T-helper 1 cell treated with Interleukin-12 subunit alpha and Interleukin-12 subunit beta and Interleukin-4 antibody, amounts not matched to agents 30 μg/mL and 1 μg/mL, for 36 hours (primary cell): ENCODE data around the gene CHST2.

Source experiments
- H3K27ac Mint-ChIP-seq: one replicate; pipeline ENCODE4 v1.8.0; 2021; ENCODE audit warnings: mild to moderate bottlenecking, mixed read lengths
- H3K27me3 Mint-ChIP-seq: one replicate; pipeline ENCODE4 v1.8.0; 2021; ENCODE audit warnings: low read depth, mixed read lengths
- H3K36me3 Mint-ChIP-seq: one replicate; pipeline ENCODE4 v1.8.0; 2021; ENCODE audit warnings: low read depth, mixed read lengths
- H3K4me1 Mint-ChIP-seq: one replicate; pipeline ENCODE4 v1.8.0; 2021; ENCODE audit warnings: low read depth, mixed read lengths
- H3K4me3 Mint-ChIP-seq: one replicate; pipeline ENCODE4 v1.8.0; 2021; ENCODE audit warnings: mild to moderate bottlenecking, moderate library complexity, mixed read lengths
- H3K9me3 Mint-ChIP-seq: one replicate; pipeline ENCODE4 v1.8.0; 2021; ENCODE audit warnings: mixed read lengths

Gene CHST2

GRCh38 chr3:143135150-143135549 is 15.6 kb downstream of the CHST2 start:
- Mint-ChIP-seq H3K27me3 (no peaks in the 10 kb centered on the region), H3K36me3 (peaks cover 4% of the 10 kb centered on the region), H3K27ac (no peak overlapping the region), H3K9me3 (no peaks in the 10 kb centered on the region), H3K4me3 (no peak overlapping the region), H3K4me1 (peaks cover 3% of the 10 kb centered on the region)

DNA sequence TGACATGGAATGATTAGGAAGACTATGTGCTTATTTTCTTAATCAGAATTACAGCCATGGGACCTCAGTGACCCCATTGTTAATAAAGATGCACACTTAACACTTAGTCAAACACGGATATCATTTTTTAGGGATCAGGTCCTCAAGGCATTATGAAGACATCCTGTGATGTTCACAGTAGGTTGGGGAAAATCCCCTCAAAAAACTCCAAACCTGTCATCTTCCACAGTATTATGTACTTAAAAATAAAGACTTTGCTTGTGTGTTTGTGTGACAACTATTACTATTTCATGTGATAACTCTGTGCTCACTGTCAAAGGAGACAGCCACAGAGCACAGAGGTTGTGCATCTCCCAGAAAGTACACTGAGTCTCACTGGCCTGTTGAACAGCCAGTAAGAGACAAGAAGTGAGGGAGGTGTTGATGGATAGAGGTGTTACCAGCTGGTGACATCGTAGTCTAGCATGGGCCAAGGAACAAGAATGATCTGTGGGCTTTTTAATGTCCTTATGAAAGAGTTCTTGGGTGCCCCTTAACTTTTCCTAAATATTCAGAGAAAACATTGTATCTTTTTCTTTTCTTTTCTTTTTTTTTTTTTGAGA is 18.0 kb downstream of the CHST2 start:
- Mint-ChIP-seq H3K36me3 (peaks cover 2% of the 10 kb centered on the region), H3K27me3 (peaks cover 4% of the 10 kb centered on the region), H3K27ac (no peak overlapping the region), H3K4me1 (peaks cover 3% of the 10 kb centered on the region), H3K9me3 (no peaks in the 10 kb centered on the region), H3K4me3 (no peak overlapping the region)

GRCh38 chr3:143138953-143139352 is 19.4 kb downstream of the CHST2 start:
- peaks cover 4% of the 10 kb centered on the region for H3K27me3 Mint-ChIP-seq
- H3K27ac Mint-ChIP-seq: no peak overlapping the region
- peaks cover 3% of the 10 kb centered on the region for H3K4me1 Mint-ChIP-seq
- no peaks in the 10 kb centered on the region for H3K9me3 Mint-ChIP-seq
- H3K4me3 Mint-ChIP-seq: no peak overlapping the region
- H3K36me3 Mint-ChIP-seq: peaks cover 2% of the 10 kb centered on the region

GRCh38 chr3:143139762-143140161 is 20.2 kb downstream of the CHST2 start:
- no peak overlapping the region for H3K27ac Mint-ChIP-seq
- H3K36me3 Mint-ChIP-seq: peaks cover 2% of the 10 kb centered on the region
- no peak overlapping the region for H3K4me3 Mint-ChIP-seq
- peaks cover 4% of the 10 kb centered on the region for H3K27me3 Mint-ChIP-seq
- peaks cover 3% of the 10 kb centered on the region for H3K4me1 Mint-ChIP-seq
- H3K9me3 Mint-ChIP-seq: no peaks in the 10 kb centered on the region

- H3K36me3 Mint-ChIP-seq: peaks cover under 1% of the 10 kb centered on the region
These were observed 21.0 kb downstream of the CHST2 start for GRCh38 chr3:143140550-143140949.

DNA sequence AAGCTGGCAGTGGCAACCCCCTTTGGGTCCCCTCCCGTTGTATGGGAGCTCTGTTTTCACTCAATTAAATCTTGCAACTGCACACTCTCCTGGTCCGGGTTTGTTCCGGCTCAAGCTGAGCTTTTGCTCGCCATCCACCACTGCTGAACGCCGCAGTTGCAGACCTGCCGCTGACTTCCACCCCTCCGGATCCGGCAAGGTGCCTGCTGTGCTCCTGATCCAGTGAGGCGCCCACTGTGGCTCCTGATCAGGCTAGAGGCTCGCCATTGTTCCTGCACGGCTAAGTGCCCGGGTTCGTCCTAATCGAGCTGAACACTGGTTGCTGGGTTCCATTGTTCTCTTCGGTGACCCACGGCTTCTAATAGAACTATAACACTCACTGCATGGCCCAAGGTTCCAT is 22.8 kb downstream of the CHST2 start:
- Mint-ChIP-seq H3K4me3 (no peak overlapping the region), H3K9me3 (no peaks in the 10 kb centered on the region), H3K27me3 (peaks cover 4% of the 10 kb centered on the region), H3K27ac (no peak overlapping the region), H3K4me1 (no peaks in the 10 kb centered on the region), H3K36me3 (no peaks in the 10 kb centered on the region)

More at GRCh38 chr3:143140550-143140949, 21.0 kb downstream of the CHST2 start:
- H3K9me3 Mint-ChIP-seq: no peaks in the 10 kb centered on the region
- H3K4me1 Mint-ChIP-seq: peaks cover under 1% of the 10 kb centered on the region
- peaks cover 4% of the 10 kb centered on the region for H3K27me3 Mint-ChIP-seq
- H3K27ac Mint-ChIP-seq: no peak overlapping the region
- no peak overlapping the region for H3K4me3 Mint-ChIP-seq

DNA sequence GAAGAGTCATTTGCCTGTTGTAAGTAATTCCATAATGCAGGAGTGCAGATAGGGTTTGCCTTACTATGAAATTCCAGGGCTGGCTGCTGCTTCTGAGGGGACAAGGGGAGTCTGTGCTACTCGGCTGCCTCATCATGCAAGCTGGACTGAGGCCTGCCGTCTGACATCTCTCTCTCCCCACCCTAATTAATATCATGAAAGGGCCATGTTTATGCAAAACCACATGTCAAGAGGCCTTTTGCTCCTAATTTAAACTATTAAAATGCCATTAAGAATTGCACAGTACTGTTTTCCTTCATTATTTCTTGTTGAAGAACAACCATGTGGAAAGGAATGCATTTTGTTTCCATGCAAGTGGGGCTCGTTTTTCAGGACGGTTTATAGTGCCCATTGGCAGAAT is 26.3 kb downstream of the CHST2 start:
- Mint-ChIP-seq H3K27me3 (no peaks in the 10 kb centered on the region), H3K27ac (no peak overlapping the region), H3K36me3 (no peaks in the 10 kb centered on the region), H3K4me1 (no peaks in the 10 kb centered on the region), H3K9me3 (no peaks in the 10 kb centered on the region), H3K4me3 (no peak overlapping the region)

DNA sequence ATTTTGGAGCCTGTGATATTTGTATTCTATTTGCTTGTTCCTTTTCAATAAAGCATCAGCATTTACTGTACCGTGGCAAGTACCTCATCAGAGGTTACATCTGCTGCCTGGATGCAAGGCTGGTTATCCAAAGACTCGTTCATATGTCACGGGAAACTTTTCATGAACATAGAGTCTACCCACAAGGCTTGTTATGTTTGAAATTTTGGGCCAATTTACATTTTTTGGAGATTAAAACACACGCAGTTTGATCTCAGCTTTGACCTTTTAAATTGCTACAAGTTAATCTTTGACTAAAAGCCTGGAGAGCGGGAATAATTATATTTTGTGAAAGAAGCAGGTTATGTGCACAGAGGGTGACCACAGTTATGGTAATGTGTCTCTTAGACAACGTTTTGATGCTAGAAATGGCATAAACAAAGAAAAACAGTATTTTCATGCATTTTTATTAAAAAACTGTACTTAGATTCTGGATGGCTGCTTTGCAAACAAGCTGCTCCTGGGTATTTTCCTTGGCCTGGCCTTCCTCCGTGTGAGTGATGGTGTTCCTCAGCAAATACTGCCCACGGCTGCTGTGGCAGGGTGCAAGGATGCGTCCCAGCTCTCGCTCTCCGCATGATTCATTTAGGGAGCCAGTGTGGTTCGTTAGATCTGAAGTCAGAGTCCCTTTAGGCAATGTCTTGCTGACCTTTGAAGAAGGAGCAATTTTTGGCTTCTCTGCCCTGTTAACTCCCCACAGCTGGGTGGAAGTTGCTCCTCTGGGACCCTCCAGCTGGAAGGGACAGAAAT is 27.1 kb downstream of the CHST2 start:
- Mint-ChIP-seq H3K9me3 (no peaks in the 10 kb centered on the region), H3K27me3 (no peaks in the 10 kb centered on the region), H3K27ac (no peak overlapping the region), H3K36me3 (no peaks in the 10 kb centered on the region), H3K4me3 (no peak overlapping the region), H3K4me1 (no peaks in the 10 kb centered on the region)

- no peak overlapping the region for H3K27ac Mint-ChIP-seq
- no peaks in the 10 kb centered on the region for H3K27me3 Mint-ChIP-seq
- H3K9me3 Mint-ChIP-seq: no peaks in the 10 kb centered on the region
- H3K4me1 Mint-ChIP-seq: no peaks in the 10 kb centered on the region
- H3K4me3 Mint-ChIP-seq: no peak overlapping the region
- H3K36me3 Mint-ChIP-seq: no peaks in the 10 kb centered on the region
These were observed 28.1 kb downstream of the CHST2 start for GRCh38 chr3:143147707-143148106.

GRCh38 chr3:143150071-143150470 is 30.5 kb downstream of the CHST2 start:
- H3K4me1 Mint-ChIP-seq: no peaks in the 10 kb centered on the region
- H3K9me3 Mint-ChIP-seq: no peaks in the 10 kb centered on the region
- H3K27me3 Mint-ChIP-seq: no peaks in the 10 kb centered on the region
- H3K4me3 Mint-ChIP-seq: no peak overlapping the region
- H3K36me3 Mint-ChIP-seq: no peaks in the 10 kb centered on the region
- H3K27ac Mint-ChIP-seq: no peak overlapping the region

GRCh38 chr3:143151004-143151731 is 31.6 kb downstream of the CHST2 start:
- Mint-ChIP-seq H3K36me3 (no peaks in the 10 kb centered on the region), H3K4me1 (no peaks in the 10 kb centered on the region)

DNA sequence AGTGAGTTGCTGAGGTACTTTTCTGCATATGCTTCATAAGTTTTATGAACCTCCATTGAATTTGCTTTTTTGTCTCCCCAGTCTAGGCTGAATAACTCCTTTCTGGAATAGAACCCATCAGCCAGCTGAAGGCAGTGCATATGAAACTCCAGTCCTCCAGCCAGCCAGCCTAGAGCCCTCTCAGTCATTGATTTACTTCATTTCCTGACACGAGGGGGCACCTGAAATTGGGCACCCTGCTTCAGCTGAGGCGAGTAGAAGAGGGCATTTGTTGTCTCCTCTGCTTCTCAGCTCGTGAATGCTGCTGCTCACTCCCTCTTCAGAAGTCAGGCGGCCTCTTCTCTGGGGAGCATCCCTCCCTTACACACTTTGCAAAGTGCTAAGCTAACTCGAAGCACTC is 32.5 kb downstream of the CHST2 start:
- H3K4me3 Mint-ChIP-seq: no peak overlapping the region
- no peaks in the 10 kb centered on the region for H3K9me3 Mint-ChIP-seq
- H3K36me3 Mint-ChIP-seq: no peaks in the 10 kb centered on the region
- H3K27ac Mint-ChIP-seq: no peak overlapping the region
- H3K27me3 Mint-ChIP-seq: no peaks in the 10 kb centered on the region
- no peaks in the 10 kb centered on the region for H3K4me1 Mint-ChIP-seq

More at GRCh38 chr3:143151004-143151731, 31.6 kb downstream of the CHST2 start:
- Mint-ChIP-seq H3K4me3 (no peak overlapping the region), H3K9me3 (no peaks in the 10 kb centered on the region), H3K27ac (no peak overlapping the region), H3K27me3 (no peaks in the 10 kb centered on the region)

GRCh38 chr3:143155756-143156155 is 36.2 kb downstream of the CHST2 start:
- Mint-ChIP-seq H3K27me3 (no peaks in the 10 kb centered on the region), H3K4me3 (no peak overlapping the region), H3K9me3 (no peaks in the 10 kb centered on the region), H3K27ac (no peak overlapping the region), H3K36me3 (no peaks in the 10 kb centered on the region), H3K4me1 (peaks cover 10% of the 10 kb centered on the region)

- peaks cover 14% of the 10 kb centered on the region for H3K4me1 Mint-ChIP-seq
- H3K27me3 Mint-ChIP-seq: no peaks in the 10 kb centered on the region
- H3K27ac Mint-ChIP-seq: no peak overlapping the region
- H3K36me3 Mint-ChIP-seq: no peaks in the 10 kb centered on the region
- H3K9me3 Mint-ChIP-seq: no peaks in the 10 kb centered on the region
- no peak overlapping the region for H3K4me3 Mint-ChIP-seq
These were observed 38.7 kb downstream of the CHST2 start for GRCh38 chr3:143158014-143158988.
